Measurements from ENCODE around the gene ACAD8. TPM values are rescaled to one million over a fixed set of nuclear protein-coding genes. Genes with fewer than 3 reads are reported as not detected.

The ACAD8 gene
- polyA plus RNA-seq, 1 of the 3 experiments (the other 2 are of a cell fraction): 29.8 TPM

GRCh38 chr11:134312807-134313206 is 59.4 kb downstream of the ACAD8 start:
- H3K36me3 ChIP-seq (replicated peaks in 1 of 2; ENCODE audit: control insufficient read depth in 1 of 2, insufficient read depth in 2 of 2, low read length in 1 of 2): no peaks in the 10 kb centered on the region
- no peak overlapping the region for H3K9ac ChIP-seq
- H3K9me2 ChIP-seq: no peaks in the 10 kb centered on the region
- no peak for TF ChIP-seq RFX5 (IDR thresholded peaks at IDR 0.05; ENCODE audit: low read length)
- TF ChIP-seq, protein P1, sequence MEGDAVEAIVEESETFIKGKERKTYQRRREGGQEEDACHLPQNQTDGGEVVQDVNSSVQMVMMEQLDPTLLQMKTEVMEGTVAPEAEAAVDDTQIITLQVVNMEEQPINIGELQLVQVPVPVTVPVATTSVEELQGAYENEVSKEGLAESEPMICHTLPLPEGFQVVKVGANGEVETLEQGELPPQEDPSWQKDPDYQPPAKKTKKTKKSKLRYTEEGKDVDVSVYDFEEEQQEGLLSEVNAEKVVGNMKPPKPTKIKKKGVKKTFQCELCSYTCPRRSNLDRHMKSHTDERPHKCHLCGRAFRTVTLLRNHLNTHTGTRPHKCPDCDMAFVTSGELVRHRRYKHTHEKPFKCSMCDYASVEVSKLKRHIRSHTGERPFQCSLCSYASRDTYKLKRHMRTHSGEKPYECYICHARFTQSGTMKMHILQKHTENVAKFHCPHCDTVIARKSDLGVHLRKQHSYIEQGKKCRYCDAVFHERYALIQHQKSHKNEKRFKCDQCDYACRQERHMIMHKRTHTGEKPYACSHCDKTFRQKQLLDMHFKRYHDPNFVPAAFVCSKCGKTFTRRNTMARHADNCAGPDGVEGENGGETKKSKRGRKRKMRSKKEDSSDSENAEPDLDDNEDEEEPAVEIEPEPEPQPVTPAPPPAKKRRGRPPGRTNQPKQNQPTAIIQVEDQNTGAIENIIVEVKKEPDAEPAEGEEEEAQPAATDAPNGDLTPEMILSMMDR (IDR thresholded peaks at IDR 0.05): no peak
- TF ChIP-seq TCF12 (IDR thresholded peaks at IDR 0.05): no peak
- ChIA-PET CTCF (no interaction called here), POLR2A (no interaction called here)
- H3K27me3 ChIP-seq (ENCODE audit: insufficient read depth): no peaks in the 10 kb centered on the region
- WGBS (ENCODE audit: low lambda C conversion rate): 0% methylated on average over 1 of the region's 5 CpGs
- H3K4me2 ChIP-seq: no peak overlapping the region
- no peak overlapping the region for H3K4me3 ChIP-seq (ENCODE audit: low read depth in 2 of 2, low read length in 1 of 2)
- no peaks in the 10 kb centered on the region; a peak in 1 of 4 replicates for H3K4me1 ChIP-seq (ENCODE audit: control insufficient read depth in 1 of 2, insufficient read depth in 2 of 2, low read depth in 1 of 2, low read length in 1 of 2)
- H2AFZ ChIP-seq (ENCODE audit: low read depth): no peak overlapping the region
- H4K20me1 ChIP-seq (ENCODE audit: insufficient read depth): no peaks in the 10 kb centered on the region
- no peaks in the 10 kb centered on the region for H3K79me2 ChIP-seq (ENCODE audit: insufficient read depth)
- H3K27ac ChIP-seq (ENCODE audit: low read depth in 2 of 2, low read length in 1 of 2): no peak overlapping the region
- no peak for DNase-seq
- no peaks in the 10 kb centered on the region for H3F3A ChIP-seq (replicated peaks; ENCODE audit: insufficient read depth)
- no peaks in the 10 kb centered on the region for H3K9me3 ChIP-seq

DNA sequence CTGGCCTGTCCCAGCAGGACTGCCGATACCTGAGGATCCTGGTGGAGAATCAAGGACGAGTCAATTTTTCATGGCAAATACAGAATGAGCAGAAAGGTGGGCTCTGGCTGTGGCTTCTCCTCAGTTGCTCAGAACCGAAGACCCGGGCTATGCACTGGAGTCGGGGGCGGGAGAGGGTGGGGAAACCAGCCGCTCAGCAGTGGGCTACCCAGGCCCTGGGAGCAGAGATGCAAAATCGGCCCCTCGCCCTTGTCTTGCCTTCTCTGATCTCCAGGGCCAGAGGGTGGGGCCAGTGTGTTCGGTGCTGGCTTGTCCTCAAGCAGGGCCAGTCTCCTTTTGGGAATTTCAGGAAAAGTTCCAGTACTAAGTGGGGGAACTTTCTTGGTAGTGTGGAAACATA is 60.0 kb downstream of the ACAD8 start:
- no peaks in the 10 kb centered on the region; a peak in 1 of 4 replicates for H3K4me1 ChIP-seq (ENCODE audit: control insufficient read depth in 1 of 2, insufficient read depth in 2 of 2, low read depth in 1 of 2, low read length in 1 of 2)
- CTCF ChIA-PET: no interaction called here
- H2AFZ ChIP-seq (ENCODE audit: low read depth): no peak overlapping the region
- no peaks in the 10 kb centered on the region for H3F3A ChIP-seq (replicated peaks; ENCODE audit: insufficient read depth)
- H3K79me2 ChIP-seq (ENCODE audit: insufficient read depth): no peaks in the 10 kb centered on the region
- DNase-seq: no peak
- no peaks in the 10 kb centered on the region for H3K9me3 ChIP-seq
- H3K36me3 ChIP-seq (replicated peaks in 1 of 2; ENCODE audit: control insufficient read depth in 1 of 2, insufficient read depth in 2 of 2, low read length in 1 of 2): no peaks in the 10 kb centered on the region
- H3K9me2 ChIP-seq: no peaks in the 10 kb centered on the region
- TF ChIP-seq, protein P2, sequence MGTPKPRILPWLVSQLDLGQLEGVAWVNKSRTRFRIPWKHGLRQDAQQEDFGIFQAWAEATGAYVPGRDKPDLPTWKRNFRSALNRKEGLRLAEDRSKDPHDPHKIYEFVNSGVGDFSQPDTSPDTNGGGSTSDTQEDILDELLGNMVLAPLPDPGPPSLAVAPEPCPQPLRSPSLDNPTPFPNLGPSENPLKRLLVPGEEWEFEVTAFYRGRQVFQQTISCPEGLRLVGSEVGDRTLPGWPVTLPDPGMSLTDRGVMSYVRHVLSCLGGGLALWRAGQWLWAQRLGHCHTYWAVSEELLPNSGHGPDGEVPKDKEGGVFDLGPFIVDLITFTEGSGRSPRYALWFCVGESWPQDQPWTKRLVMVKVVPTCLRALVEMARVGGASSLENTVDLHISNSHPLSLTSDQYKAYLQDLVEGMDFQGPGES (IDR thresholded peaks at IDR 0.05; ENCODE audit: low read depth, low read length): no peak
- TF ChIP-seq NFIC (IDR thresholded peaks at IDR 0.05; ENCODE audit: borderline replicate concordance) (no peak), MAX (IDR thresholded peaks at IDR 0.05; ENCODE audit: low read depth) (no peak), FOSL2 (IDR thresholded peaks at IDR 0.05; ENCODE audit: borderline replicate concordance, low read depth) (no peak), TAF1 (IDR thresholded peaks at IDR 0.05; ENCODE audit: borderline replicate concordance, low read depth, low read length) (no peak)
- H3K27ac ChIP-seq (ENCODE audit: low read depth in 2 of 2, low read length in 1 of 2): no peak overlapping the region
- 57% methylated on average over 10 of the region's 10 CpGs for WGBS (ENCODE audit: low lambda C conversion rate)
- H4K20me1 ChIP-seq (ENCODE audit: insufficient read depth): no peaks in the 10 kb centered on the region
- H3K27me3 ChIP-seq (ENCODE audit: insufficient read depth): no peaks in the 10 kb centered on the region
- H3K4me3 ChIP-seq (ENCODE audit: low read depth in 2 of 2, low read length in 1 of 2): no peak overlapping the region
- POLR2A ChIA-PET: no interaction called here
- H3K4me2 ChIP-seq: no peak overlapping the region
- H3K9ac ChIP-seq: no peak overlapping the region

Measured in SK-N-SH (cell line).